A673 (cell line): ENCODE data around the gene DCLK1. TPM values are rescaled to one million over a fixed set of nuclear protein-coding genes. Genes with fewer than 3 reads are reported as not detected.

Source experiments
- BruUV-seq: library from RNA; stranded (reverse); fragments of 400-500 nt; replicated peaks from 2 replicates; lab custom pipeline; 2021; lab: Mats Ljungman, UMichigan
- CTCF ChIA-PET: fragments of 300-600 bp; sonication (Branson Sonifier 250); formaldehyde crosslinking; loops from one replicate; lab custom pipeline; 2022; ENCODE audit warnings: antibody characterized with exemption; lab: Charles Lee
- POLR2A ChIA-PET: fragments of 300-600 bp; sonication (Branson Sonifier 250); formaldehyde crosslinking; loops from one replicate; lab custom pipeline; 2022; ENCODE audit warnings: antibody characterized with exemption; ENCODE audit not compliant: low non-redundant PET; lab: Charles Lee
- DNase-seq: peaks from one replicate; pipeline ENCODE4 v3.0.0-alpha.2; 2015; ENCODE audit warnings: low spot score
- H3K27ac ChIP-seq: fragments of 200-600 bp; sonication (generic); 2 replicates; pipeline ENCODE4 v1.5.1; 2016; ENCODE audit warnings: mixed run types, low read depth, mild to moderate bottlenecking, mixed read lengths, antibody characterized with exemption, low read length; ENCODE audit not compliant: poor library complexity, severe bottlenecking
- H3K27me3 ChIP-seq: fragments of 200-600 bp; sonication (generic); replicated peaks from 2 replicates; pipeline ENCODE4 v1.6.1; 2017; ENCODE audit warnings: mixed run types, low read depth, mild to moderate bottlenecking, mixed read lengths, antibody characterized with exemption, low read length; ENCODE audit not compliant: insufficient read depth, poor library complexity
- H3K36me3 ChIP-seq: fragments of 200-600 bp; sonication (generic); 2 replicates; pipeline ENCODE4 v1.6.1; 2016; ENCODE audit warnings: mixed run types, mild to moderate bottlenecking, mixed read lengths, antibody characterized with exemption, low read length; ENCODE audit not compliant: insufficient read depth, poor library complexity, severe bottlenecking
- H3K4me1 ChIP-seq: fragments of 200-600 bp; sonication (generic); 2 replicates; pipeline ENCODE4 v1.6.1; 2017; ENCODE audit warnings: mixed run types, mild to moderate bottlenecking, mixed read lengths, antibody characterized with exemption, low read length; ENCODE audit not compliant: insufficient read depth, poor library complexity, severe bottlenecking
- H3K4me3 ChIP-seq: fragments of 200-600 bp; sonication (generic); 2 replicates; pipeline ENCODE4 v1.5.1; 2016; ENCODE audit warnings: low read depth, mixed run types, mild to moderate bottlenecking, mixed read lengths, low read length; ENCODE audit not compliant: poor library complexity, severe bottlenecking
- H3K9me3 ChIP-seq: fragments of 200-600 bp; sonication (generic); 2 replicates; pipeline ENCODE4 v1.6.1; 2016; ENCODE audit warnings: mixed run types, low read depth, mild to moderate bottlenecking, mixed read lengths, antibody characterized with exemption, low read length; ENCODE audit not compliant: poor library complexity, severe bottlenecking
- EZH2 ChIP-seq: fragments of 200-600 bp; sonication (generic); IDR thresholded peaks from 2 replicates; pipeline ENCODE4 v1.6.1; 2017; ENCODE audit warnings: borderline replicate concordance, low read depth, mild to moderate bottlenecking, mixed read lengths, antibody characterized with exemption, low read length; ENCODE audit not compliant: poor library complexity, severe bottlenecking
- intact Hi-C: fragments of 100-400 bp; cut with micrococcal nuclease; formaldehyde crosslinking; loops from one replicate; pipeline ENCODE4 v1.10.0; 2022; ENCODE audit not compliant: unreplicated experiment
- total RNA-seq: library from RNA; stranded (reverse); gene quantifications from 2 replicates; pipeline ENCODE4 v1.2.3, GENCODE V29; 2021
- TF ChIP-seq, protein P1 (sequence below): fragments of 300-800, 200-600 bp; sonication (generic); conservative IDR thresholded peaks from 2 replicates; pipeline ENCODE4 v1.5.1; 2017; ENCODE audit warnings: low read depth, mild to moderate bottlenecking, antibody characterized with exemption, low read length, moderate library complexity, mixed read lengths

The DCLK1 gene
- total RNA-seq, 1 experiment from 2014 or later = 11.2 TPM

DNA sequence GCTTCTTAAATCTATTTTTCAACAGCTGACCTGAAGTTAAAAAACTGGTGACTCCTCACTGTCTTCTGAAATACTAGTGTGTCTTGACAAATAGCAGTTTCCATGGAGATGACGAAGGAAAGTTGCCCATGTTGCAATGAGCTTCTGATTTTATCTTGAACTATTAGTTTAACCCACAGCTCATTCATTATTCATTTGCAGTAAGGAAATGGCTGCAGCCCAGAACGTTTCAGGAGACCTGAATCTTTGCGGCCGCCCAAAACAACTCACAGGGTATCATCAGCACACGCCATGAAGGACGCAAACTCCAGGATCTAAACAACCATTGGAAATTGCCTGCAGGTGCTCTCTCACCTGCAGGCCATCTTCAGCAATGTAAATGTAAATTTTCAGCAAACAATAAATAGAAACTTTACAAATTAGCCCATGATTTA is 142.5 kb downstream of the DCLK1 start:
- Histone ChIP-seq H3K27me3 (no peaks in the 10 kb centered on the region), H3K36me3 (no peaks in the 10 kb centered on the region), H3K4me1 (peaks cover 23% of the 10 kb centered on the region), H3K4me3 (no peak overlapping the region), H3K27ac (no peak overlapping the region), H3K9me3 (no peaks in the 10 kb centered on the region)
- DNase-seq = peak; percentile 77
- POLR2A ChIA-PET = no interaction called here
- intact Hi-C loops = loop anchor here (10.0 kb wide), 1 partner anchor 1076 kb away; no protein-coding TSS in a partner anchor
- CTCF ChIA-PET = interaction anchor here (0.6 to 1.3 kb wide), 2 partner anchors 195 to 294 kb away, joined by 3 to 4 read pairs; no protein-coding TSS in a partner anchor
- BruUV-seq = no TSS peak
- TF ChIP-seq EZH2 = no peak
- TF ChIP-seq, protein P1, sequence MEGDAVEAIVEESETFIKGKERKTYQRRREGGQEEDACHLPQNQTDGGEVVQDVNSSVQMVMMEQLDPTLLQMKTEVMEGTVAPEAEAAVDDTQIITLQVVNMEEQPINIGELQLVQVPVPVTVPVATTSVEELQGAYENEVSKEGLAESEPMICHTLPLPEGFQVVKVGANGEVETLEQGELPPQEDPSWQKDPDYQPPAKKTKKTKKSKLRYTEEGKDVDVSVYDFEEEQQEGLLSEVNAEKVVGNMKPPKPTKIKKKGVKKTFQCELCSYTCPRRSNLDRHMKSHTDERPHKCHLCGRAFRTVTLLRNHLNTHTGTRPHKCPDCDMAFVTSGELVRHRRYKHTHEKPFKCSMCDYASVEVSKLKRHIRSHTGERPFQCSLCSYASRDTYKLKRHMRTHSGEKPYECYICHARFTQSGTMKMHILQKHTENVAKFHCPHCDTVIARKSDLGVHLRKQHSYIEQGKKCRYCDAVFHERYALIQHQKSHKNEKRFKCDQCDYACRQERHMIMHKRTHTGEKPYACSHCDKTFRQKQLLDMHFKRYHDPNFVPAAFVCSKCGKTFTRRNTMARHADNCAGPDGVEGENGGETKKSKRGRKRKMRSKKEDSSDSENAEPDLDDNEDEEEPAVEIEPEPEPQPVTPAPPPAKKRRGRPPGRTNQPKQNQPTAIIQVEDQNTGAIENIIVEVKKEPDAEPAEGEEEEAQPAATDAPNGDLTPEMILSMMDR = no peak

DNA sequence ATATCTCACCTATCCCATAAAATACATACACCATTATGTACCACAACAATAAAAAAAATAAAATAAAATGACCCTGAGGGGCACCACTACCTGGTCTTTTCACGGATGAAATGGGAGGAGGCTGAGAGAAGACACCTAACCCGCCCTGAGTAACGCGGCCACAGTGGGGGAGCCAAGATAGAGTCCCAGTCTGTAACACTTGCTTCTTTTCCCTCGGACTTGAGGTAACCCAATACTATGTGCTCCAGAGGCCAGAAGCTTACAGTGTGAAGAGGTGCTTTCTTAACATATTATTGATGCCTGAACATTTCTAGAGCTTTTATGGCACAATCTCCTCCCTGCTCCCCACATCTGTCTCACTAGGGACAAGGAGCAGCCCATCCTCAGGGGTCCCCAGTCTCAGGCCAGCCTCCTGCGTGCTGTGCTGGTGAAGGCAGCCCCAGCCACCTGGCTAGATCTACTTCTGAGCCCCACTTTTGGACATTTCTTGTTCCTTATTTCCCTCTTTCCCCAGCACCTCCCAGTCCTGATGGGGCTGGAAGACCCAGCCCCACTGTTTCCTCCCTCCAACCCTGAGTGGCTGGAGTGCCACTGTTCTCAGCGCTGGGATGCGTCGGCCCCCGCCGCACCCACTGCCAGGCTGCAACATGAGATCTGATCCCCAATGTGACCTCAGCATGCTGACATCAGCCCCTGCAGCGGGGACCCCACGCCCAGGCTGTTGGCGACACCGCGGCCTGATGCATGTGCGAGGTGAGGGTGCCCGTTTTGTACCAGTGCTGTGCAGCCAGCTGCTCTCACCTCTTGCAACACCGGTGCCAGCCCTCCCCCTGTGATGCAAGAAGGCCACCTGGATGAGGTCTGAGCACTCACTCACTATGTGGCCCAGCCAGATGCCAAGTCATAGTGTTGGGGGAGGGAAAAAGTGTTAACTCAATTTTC is 143.3 kb downstream of the DCLK1 start:
- intact Hi-C loops = loop anchor here (10.0 kb wide), 1 partner anchor 1077 kb away; no protein-coding TSS in a partner anchor
- TF ChIP-seq, protein P1 = no peak
- TF ChIP-seq EZH2 = no peak
- Histone ChIP-seq H3K4me1 (peaks cover 19% of the 10 kb centered on the region), H3K36me3 (no peaks in the 10 kb centered on the region), H3K27me3 (no peaks in the 10 kb centered on the region), H3K27ac (no peak overlapping the region), H3K9me3 (no peaks in the 10 kb centered on the region), H3K4me3 (no peak overlapping the region)
- ChIA-PET CTCF (interaction anchor here (0.6 to 1.3 kb wide), 2 partner anchors 196 to 295 kb away, joined by 3 to 4 read pairs; no protein-coding TSS in a partner anchor), POLR2A (no interaction called here)
- DNase-seq = no peak
- no TSS peak for BruUV-seq

DNA sequence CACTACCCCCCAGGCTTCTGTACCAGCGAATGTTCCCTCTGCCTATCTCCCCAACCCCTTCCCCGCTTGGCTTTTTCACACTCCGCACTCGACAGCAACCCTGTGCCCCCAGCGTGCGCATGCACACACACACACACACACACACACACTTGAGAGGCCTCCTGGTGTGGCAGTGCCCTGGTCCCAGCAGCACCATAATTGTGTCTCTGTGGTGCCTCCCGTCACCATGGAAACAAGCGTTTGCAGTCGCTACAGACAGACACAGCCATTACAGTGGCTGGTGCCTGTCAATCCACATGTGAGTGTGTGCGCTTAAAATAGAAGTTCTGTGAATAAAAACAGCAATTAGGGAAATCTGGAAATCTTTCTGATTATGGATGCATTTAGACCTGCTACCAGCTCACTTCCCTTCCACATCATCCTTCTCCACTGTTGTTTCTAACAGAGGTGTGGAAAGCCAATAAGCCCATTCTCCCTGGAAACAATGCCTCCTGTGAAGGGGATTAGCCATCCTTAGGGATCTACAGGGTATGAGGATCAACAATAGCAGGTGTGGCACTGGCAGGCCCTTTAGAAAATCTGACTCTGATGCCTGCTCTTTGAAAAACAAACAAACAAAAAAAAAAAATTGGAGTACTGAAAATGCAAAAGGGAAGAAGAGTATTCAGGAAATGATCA is 146.3 kb downstream of the DCLK1 start:
- no peaks in the 10 kb centered on the region for H3K9me3 ChIP-seq
- intact Hi-C loops = loop anchor here (10.0 kb wide), 1 partner anchor 1080 kb away; no protein-coding TSS in a partner anchor
- ChIA-PET POLR2A (no interaction called here), CTCF (no interaction called here)
- peak; percentile 70 for DNase-seq
- no peaks in the 10 kb centered on the region for H3K27me3 ChIP-seq
- H3K4me3 ChIP-seq = no peak overlapping the region
- no peak for TF ChIP-seq EZH2
- TF ChIP-seq, protein P1 = no peak
- no TSS peak for BruUV-seq
- H3K27ac ChIP-seq = no peak overlapping the region
- H3K4me1 ChIP-seq = peaks cover 19% of the 10 kb centered on the region
- H3K36me3 ChIP-seq = no peaks in the 10 kb centered on the region
